ENCODE data around the gene DIS3L2.

- TF ChIP-seq, protein P1, sequence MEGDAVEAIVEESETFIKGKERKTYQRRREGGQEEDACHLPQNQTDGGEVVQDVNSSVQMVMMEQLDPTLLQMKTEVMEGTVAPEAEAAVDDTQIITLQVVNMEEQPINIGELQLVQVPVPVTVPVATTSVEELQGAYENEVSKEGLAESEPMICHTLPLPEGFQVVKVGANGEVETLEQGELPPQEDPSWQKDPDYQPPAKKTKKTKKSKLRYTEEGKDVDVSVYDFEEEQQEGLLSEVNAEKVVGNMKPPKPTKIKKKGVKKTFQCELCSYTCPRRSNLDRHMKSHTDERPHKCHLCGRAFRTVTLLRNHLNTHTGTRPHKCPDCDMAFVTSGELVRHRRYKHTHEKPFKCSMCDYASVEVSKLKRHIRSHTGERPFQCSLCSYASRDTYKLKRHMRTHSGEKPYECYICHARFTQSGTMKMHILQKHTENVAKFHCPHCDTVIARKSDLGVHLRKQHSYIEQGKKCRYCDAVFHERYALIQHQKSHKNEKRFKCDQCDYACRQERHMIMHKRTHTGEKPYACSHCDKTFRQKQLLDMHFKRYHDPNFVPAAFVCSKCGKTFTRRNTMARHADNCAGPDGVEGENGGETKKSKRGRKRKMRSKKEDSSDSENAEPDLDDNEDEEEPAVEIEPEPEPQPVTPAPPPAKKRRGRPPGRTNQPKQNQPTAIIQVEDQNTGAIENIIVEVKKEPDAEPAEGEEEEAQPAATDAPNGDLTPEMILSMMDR (IDR thresholded peaks at IDR 0.05), result no peak
- TF ChIP-seq ZFX (IDR thresholded peaks at IDR 0.05; ENCODE audit: borderline replicate concordance), result no peak
Measured at GRCh38 chr2:232236200-232236599, 274.7 kb downstream of the DIS3L2 start.
